Measurements from ENCODE around the gene FNDC8.
"Not testable (repeated sequence)": the region's sequence is repeated elsewhere in the genome, so short reads cannot be mapped to it uniquely, and the experiment has no call there.

FNDC8 gene

DNA sequence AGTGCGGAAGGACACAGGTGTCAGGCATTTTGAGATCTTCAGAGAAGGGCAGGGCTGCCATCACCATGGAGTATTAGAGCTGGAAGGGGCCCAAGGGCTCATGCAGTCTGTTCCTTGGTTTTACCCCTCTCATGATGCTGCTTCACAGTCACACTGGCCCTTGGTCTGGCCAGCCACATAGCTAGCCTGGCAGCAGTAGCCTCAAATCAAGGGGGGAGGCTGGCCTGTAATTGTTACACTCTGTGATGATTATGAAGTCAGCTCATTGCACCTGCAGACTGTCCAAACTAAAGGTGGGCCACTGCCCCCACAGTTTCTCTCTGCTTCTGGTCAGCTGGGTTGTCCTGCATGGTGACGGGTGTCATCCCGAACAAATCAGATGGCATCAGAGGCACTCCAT, at the start of gene FNDC8:
Gene FNDC8 (plus strand): TSS at position 301 of the 400 bp plus-strand sequence. CDS start 79 bp downstream, at position 380.
- no peak for DNase-seq (ENCODE audit: low read depth in 2 of 2)

DNA sequence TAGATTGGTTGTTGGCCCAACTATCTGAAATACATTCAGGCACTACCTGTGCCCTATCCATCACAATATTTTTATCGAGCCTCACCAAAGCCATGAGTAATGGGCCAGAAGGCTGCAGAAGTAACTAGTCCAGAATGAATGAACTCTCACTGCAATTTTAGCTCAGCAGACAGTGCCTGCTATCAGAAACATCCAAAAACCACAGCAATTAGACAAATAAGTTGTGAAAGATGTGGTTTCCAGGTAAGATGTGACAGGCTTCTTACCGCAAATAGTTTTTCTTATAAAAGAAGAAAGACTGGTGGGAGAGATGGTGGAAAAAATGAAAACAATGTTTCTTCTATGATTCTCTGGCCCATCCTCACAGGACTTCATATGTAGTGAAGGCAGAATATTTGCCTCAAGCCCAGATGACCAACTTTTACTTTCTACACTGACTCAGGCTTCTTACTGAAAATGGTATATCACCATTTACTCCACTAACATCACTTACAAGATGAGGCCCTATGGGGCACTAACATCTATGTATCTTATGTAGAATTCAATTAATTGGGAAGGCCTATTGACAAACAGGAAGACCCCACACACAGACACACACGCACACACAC, 48.1 kb upstream of the FNDC8 start:
- no peak for DNase-seq (ENCODE audit: low read depth in 2 of 2)

DNA sequence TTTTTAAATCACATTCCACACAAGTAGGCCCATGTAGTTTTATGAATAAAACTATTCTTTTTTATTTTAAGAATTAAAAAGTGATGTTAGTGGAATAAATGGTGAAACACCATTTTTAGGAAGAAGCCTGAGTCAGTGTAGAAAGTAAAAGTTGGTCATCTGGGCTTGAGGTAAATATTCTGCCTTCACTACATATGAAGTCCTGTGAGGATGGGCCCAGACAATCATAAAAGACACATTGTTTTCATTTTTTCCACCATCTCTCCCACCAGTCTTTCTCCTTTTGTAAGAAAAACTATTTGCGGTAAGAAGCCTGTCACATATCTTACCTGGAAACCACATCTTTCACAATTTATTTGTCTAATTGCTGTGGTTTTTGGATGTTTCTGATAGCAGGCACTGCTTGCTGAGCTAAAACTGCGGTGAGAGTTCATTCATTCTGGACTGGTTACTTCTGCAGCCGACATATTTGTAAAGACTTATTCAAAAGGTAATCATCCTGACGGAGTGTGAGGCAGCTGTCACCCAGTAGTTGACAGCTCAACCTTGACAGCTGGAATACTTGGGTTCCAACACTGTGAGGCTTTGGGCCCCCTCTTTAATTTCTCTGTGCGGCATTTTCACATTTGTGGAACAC, 47.3 kb upstream of the FNDC8 start:
- DNase-seq (ENCODE audit: low read depth in 2 of 2), result no peak

DNA sequence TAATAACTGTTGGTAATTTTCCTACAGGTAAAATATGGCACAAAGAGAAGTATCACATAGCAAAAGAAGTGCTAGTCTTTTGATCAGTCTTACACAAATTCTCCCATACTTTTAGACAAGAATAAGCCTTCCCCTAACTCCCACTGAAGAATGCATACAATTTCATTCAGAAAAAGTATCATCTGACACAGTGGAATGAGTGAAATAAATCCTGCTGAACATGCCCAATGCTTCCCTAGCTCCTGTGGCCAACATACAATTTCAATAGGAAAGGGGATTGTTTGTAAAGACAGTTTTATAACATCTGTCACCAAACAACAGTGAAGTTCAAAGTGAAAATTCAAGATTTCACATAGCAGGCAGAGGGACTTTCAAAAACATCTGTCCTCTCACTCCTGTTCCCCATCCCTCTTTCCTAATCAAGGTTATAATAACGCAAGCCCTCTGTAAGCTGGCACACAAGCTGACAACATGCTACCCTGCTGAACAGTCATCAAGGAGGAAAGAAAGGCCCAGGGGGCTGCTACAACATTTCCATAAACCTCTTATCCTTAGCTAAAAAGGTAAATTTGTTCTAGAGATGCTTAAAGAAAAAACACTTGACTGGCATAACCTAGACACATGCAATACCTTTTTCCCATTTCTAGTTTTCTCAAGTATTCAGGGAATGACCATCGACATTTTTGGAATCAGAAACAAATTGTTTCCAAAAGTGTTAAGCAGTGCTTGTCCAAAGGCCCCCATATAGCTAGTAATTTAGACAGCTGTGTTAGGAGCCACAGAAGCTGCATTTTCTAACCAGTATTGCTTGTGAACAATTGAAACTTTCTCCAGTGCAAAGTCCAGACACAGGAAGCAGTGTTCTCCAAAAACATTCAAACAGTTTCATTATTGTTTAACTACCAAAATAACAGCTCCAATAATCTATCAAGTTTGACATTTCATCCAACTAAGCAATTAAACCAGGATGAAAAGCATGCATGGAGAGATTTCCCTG, 46.4 kb upstream of the FNDC8 start:
- DNase-seq (ENCODE audit: low read depth in 2 of 2), result no peak

DNA sequence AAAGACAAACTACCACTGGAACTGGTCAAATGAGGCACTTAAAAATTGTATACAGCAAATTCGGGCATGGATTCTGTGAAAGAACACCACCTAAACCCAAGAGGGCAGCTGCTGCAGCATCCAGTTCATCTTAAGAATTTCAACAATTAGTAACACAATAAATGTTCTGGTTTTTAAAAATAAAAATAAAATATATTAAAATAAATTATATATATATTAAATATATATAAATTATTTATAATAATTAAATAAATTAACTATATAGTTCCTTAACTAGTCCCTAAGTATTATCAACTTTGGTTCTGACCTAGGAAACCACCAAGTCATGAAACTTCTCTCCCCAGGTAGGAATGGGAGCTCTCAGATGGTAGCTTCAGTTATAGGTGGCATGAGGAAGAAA, 44.5 kb upstream of the FNDC8 start:
- no peak for DNase-seq (ENCODE audit: low read depth in 2 of 2)

DNA sequence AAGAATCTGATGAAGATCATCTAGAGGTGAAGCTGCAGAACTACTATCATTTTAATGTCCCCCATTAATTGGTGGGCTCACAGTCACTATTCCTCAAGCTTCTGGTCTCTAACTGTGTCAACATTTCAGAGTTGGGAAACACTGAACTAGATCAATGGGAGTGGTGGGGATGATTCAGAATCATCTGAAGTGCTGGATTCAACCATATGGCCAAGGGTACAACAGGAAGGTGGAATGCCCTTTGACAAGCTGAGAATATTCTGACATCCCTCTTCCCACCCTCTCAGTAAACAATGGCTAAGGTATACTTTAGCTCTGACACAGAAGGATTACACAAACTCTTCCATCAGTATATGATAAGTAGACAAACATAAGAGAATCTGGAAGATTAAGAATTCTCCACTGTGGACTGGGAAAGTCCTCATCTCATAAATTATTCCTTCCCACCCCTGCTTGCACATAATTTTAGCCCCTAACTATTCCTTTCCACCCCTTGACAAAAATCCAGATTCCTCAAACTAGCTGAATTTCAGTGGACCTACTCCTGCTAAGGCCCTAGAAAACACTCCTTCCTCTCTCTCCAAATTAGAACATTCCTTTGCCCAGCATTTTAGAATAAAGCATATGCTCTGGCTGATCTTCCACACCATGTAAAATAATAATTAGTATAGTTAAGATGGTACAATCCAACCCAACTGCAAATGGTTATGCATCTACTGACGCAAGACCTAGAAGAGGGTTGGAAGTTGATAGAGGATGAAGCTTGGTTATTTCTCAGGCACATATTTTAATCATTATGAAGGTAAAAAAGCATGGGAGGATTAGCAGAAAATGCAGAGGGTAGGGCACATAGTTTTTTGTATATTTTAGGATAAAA, 41.6 kb upstream of the FNDC8 start:
- DNase-seq (ENCODE audit: low read depth in 2 of 2), result no peak

DNA sequence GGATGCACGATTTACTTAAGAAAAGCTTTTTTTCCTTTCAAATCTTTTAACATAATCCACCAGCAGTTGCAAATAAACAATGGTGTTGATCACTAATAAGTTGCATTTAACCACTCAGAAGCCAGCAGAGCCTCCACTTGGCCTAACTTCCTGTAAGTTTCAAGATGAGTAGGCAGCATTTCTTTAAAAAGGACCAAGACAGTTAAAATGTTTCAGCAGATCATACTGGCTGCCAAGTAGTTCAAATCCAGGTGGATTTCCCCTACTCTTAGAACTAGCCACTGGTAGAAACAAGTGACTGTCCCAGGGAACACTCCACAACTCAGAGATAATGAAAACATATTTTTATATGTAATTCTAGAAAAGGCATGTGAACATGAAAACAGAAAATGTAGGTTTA, 40.9 kb upstream of the FNDC8 start:
- DNase-seq (ENCODE audit: low read depth in 2 of 2), result no peak

DNA sequence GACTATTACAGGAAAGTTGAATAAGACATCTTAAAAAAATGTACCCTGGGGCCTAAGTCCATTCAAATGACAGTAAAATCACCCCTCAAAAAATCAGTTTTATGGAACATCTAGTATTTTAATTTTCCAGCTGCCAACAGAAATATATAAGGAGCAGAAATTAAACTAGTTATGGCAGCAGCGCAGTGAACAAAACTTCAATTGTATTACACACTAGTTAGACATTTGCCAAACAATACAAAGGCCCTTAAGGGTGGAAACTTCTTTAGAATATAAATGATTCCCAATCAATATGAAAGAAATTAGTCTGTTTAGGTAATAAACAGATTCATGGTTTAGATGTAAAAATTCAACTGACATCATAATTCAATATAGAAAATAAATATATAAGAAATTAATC, 39.8 kb upstream of the FNDC8 start:
- DNase-seq (ENCODE audit: low read depth in 2 of 2), result no peak

DNA sequence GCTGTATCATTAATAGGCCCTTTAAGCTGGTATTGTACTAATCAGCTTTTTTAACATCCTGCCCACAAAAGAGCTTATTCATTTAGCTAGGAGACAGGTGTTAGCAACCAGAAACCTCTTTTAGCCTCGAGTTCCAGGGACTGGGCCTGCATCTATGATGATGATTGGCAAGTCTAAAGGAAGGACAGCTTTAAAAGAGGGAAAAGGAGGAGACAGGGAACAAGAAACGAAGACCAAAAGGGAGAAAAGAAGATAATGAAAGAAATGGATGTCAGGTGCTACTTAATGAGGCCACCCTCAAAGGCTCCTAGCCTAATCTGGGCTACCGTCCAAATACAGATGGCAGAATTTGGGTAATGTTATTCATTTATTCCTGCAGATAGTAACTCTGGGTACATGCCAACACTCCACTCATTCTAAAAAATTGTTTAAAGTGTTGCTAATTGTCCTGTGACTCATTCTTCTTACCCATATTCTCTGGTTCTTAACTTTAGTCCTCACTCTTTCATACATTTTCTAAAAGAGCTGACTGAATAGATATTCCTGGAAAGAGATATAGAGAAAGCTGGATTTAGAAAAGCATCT, 39.2 kb upstream of the FNDC8 start:
- DNase-seq (ENCODE audit: low read depth in 2 of 2), result no peak

DNA sequence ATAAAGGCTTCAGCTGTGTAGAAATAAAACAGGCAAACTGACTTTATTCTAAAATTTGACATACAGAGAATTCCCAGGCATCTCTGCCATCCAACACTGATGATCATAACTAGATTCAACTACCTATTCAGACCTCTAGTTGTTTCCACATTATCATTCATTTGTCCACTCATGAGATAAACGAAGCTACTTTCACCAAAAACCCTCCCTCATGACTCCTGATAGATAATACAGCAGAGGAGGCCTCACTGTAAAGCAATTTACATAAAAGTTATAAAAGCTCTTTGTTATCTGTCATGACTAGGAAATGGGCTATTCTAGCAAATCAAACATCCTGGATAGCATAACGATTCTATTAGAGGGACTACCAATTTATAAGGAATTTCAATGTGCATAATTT, 38.3 kb upstream of the FNDC8 start:
- no peak for DNase-seq (ENCODE audit: low read depth in 2 of 2)

DNA sequence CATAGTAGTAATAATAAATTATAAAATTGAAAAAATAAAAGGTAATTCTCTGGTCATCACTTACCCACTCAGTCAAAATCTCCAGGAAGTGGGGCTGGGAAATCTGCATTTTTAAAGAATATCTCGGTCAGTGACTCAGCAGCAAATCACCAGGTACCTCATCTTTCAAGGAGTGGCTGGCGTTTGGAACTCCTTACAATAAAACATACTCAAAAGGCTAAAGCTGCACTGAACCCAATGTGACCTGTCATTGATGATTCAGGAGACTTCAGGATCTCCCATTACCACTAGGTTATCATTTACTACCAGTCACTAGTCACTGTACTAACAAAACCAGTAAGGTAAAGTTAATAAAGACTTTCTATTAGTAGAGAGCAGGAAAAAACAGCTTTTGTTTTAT, 36.4 kb upstream of the FNDC8 start:
- no peak for DNase-seq (ENCODE audit: low read depth in 2 of 2)

DNA sequence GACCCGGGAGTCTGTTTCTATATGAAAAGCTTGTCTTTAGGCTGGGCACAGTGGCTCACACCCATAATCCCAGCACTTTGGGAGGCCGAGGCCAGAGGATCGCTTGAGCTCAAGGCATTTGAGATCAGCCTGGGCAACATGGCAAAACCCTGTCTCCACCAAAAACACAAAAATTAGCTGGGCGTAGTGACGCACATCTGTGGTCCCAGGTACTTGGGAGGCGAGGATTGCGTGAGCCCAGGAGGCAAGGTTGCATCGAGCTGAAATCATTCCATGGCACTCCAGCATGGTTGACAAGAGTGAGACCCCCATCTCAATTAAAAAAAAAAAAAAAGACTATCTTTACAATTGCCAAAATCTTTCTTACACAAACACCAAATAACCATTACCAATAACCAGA, 35.3 kb upstream of the FNDC8 start:
- DNase-seq (ENCODE audit: low read depth in 2 of 2), result no peak

DNA sequence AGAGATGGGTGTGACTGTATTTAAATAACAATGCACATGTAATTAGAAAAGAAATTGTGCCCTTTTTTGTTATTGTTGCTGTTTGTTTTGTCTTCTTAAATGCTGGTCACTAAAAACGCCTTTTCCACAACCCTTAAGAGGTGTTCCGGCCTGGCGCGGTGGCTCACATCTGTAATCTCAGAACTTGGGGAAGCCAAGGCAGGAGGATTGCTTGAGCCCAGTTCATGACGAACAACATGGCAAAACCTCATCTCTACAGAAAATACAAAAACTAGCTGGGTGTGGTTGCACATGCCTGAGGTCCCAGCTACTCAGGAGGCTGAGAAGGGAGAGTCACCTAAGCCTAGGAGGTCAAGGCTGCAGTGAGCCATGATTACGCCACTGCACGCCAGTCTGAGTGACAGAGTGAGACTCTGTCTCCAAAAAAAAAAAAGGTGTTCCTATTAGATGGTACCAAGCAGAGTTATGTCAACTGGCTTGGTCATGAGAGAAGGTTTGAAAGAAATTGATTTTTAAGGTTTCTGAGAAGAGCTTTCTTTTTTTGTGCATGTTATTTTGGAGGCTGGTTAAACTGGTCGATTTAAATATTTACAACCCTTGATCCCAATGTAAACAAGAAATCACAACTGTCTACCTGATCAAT, 34.4 kb upstream of the FNDC8 start:
- DNase-seq (ENCODE audit: low read depth in 2 of 2), result no peak

DNA sequence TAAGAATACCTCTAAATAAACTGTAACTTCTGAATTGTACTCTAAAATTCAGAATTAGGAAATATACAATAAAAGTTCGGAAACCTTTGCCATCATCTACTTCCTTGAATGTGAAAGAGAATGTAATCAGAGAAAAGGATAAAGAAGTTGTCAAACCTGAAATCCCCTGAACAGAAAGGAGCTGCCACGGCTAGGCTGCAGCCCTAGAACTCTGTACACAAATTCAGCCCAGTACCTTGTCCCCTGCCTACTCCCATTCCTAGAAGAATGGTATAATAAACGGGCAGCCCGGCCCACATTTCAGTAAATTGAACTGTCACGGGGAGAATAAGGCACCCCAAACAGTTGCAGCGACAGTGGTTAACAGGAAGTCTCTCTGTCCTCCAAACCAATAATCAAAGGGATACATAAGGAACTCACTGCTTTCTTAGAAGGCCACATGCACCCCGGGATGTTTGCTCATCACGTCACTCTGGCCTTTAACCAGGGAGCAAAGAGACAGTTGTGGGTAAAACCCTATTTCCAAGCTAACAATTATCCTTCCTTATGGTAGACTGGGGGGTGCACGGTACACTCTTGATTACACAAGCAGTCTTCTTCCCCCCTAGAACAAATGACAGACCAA, 33.6 kb upstream of the FNDC8 start:
- no peak for DNase-seq (ENCODE audit: low read depth in 2 of 2)

DNA sequence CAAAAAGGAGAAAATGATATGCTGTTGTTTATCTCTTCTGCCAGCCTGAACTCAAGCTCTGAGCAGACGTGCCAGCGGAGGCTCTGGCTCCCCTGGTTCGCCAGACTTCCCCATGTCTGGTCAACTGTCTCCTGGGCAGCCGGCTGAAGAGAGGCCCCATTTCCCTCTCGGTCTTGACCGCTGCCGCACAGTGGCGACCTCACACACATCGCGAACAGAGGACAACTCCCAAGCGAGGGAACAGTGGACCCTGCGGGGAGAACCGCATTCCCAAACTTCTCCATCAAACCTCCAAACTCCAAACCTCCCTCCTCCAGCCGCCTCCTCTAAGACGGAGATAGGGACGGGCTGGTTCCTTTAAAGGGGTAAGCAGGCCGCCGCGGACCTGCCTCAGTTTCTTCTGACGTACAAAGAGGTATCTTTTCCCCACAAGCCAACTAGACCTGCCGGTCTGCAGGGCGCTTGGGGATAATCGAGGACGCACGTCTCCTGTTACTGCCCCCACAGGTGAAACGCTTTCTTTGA, 33.0 kb upstream of the FNDC8 start:
- no peak for DNase-seq (ENCODE audit: low read depth in 2 of 2)

DNA sequence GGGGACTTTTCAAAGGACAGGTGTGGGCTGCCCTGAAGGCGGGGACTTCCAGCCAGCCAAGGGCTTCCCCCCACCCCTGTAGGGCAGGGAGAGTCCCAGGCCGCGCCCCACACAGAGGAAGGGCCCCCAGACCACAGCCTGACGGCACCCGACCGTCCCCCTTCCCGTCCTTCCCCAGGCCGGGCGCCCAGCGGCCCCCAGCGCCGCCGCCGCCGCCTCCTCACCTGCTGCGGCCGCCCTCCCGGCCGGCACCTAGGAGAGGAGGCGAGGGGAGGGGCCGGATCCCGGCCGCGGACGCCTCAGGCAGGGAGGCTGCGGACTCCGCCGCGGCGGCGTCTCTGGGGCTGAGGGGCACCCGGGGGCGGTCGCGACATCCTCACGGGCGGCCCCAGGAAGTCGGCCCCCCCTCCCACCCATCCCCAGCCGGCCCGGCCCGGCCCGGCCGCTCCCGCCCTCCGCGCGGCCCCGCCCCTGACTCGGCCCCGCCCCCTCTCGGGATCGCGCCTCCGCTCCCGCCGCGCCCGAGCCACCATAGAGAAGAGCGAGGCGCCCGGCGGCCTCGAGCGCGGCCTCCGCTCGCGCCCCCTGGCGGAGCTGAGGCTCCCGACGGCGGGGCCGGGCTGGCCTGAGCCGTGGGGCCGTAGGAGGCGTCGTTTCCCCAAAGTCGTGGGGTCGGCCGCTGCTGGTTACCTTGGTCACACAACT, 32.4 kb upstream of the FNDC8 start:
- DNase-seq (ENCODE audit: low read depth in 2 of 2), result peak; percentile 85 to 92

DNA sequence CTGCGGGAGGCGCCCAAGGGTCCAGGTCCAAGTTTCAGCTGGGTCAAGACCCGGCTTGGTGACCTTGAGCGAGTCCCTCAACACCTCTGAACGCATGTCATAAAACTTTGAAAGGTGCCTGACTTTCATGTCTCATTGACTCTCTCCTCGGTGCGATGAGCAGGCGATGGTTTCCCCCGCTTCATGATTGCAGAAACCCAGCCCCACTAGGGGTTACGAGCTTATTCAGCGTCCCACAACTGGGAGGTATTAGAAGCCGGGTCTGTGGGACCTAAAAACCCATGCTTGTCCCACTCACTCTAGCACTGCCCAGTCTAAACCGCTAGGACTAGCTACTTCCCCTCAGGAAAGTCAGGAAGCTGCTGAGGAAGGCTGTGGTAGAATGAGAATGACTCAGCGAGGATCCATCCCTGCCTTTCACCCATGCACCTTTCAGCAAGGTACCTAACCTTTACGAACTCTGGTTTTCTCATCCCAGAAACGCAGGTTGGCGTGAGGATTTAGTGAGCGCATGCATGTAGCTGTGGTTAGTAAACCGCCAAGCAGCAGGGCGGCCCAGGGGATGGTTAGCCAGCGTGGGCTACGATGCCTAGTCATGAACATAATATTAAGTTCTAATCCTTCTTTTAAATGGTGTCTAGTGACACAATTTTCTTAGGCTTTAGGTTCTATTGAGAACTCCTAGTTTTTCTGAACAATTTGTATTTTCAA, 31.7 kb upstream of the FNDC8 start:
- peak; percentile 36 to 39 for DNase-seq (ENCODE audit: low read depth in 2 of 2)

DNA sequence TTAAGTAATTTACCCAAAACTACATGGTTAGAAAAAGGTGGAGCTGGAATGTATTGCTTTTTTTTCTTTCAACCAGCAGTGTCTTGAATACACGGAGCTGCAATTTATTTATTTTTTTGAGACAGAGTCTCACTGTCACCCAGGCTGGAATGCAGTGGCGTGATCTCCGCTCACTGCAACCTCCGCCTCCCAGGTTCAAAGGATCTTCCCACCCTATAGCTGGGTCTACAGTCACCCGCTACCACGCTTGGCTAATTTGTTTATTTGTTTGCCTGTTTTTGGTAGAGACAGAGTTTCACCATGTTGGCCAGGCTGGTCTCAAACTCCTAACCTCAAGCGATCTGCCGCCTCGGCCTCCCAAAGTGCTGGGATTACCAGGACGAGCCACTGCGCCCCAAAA, 30.7 kb upstream of the FNDC8 start:
- not testable (repeated sequence) for DNase-seq (ENCODE audit: low read depth in 2 of 2)

DNA sequence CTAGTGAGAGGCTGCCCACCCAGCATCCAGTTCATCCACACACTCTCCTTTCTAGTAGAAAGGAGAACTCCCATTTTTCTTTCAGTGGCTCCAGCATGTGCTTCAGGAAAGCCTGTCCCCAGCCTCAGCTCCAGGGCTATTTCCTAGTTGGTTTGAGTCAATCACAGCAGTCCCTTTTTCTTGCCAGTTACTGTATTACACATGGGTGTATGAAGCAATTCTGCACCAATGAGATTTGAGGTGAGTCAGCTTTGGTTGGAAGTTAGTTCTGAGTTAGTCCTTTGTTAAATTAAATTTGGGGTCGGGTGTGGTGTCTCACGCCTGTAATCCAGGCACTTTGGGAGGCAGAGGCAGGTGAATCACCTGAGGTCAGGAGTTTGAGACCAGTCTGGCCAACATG, 26.5 kb upstream of the FNDC8 start:
- DNase-seq (ENCODE audit: low read depth in 2 of 2), result no peak
